Peyer's patch (tissue), 4 donors: ENCODE measurements around the gene ARSI.

Experiments used
- CTCF ChIP-seq, 6 experiments: fragments of 450-650 bp in 4 of 6; fragments of 200-600 bp in 2 of 6; sonication (generic) in 1 of 6; IDR thresholded peaks; one replicate each; pipeline ENCODE4 v1.5.1; 2017 to 2019; ENCODE audit warnings: antibody characterized with exemption in 6 of 6, mild to moderate bottlenecking in 3 of 6, moderate library complexity in 1 of 6
- POLR2A ChIP-seq, 2 donors: fragments of 450-650 bp; IDR thresholded peaks; one replicate each; pipeline ENCODE4 v1.5.1; 2017; ENCODE audit warnings: antibody characterized with exemption in 2 of 2, mild to moderate bottlenecking in 2 of 2, moderate library complexity in 2 of 2

GRCh38 chr5:150296496-150296895 is 6.2 kb downstream of the ARSI start:
- TF ChIP-seq CTCF (IDR thresholded peaks at IDR 0.05) (no peak), POLR2A (IDR thresholded peaks at IDR 0.05) (no peak)
